ENCODE measurements around the gene MAP2K5. TPM values are rescaled to one million over a fixed set of nuclear protein-coding genes. Genes with fewer than 3 reads are reported as not detected.

The MAP2K5 gene
- total RNA-seq, 1 donor from 2014 or later: 11.6 TPM

- Histone ChIP-seq H3K4me1 (ENCODE audit: insufficient read depth, low read length) (no peaks in the 10 kb centered on the region), H3K4me3 (ENCODE audit: insufficient read depth, low read depth, low read length) (no peak overlapping the region), H3K9ac (ENCODE audit: low read length) (no peak overlapping the region), H3K27me3 (ENCODE audit: insufficient read depth, low read length) (peaks cover 2% of the 10 kb centered on the region), H4K20me1 (ENCODE audit: insufficient read depth, low read length) (no peaks in the 10 kb centered on the region), H3K4me2 (ENCODE audit: low read length) (no peak overlapping the region), H3K9me3 (ENCODE audit: insufficient read depth, low read depth, low read length) (no peaks in the 10 kb centered on the region), H3K36me3 (ENCODE audit: insufficient read depth, low read length) (no peaks in the 10 kb centered on the region), H3K27ac (ENCODE audit: low read depth, low read length) (no peak overlapping the region), H3K79me2 (ENCODE audit: insufficient read depth, low read length) (no peaks in the 10 kb centered on the region), H2AFZ (ENCODE audit: low read depth, low read length) (no peak overlapping the region)
- TF ChIP-seq CTCF (IDR thresholded peaks at IDR 0.05; ENCODE audit: insufficient read depth, low read depth, low read length) (no peak), EZH2 (IDR thresholded peaks at IDR 0.05; ENCODE audit: insufficient read depth, low read length) (no peak)
- Mint-ChIP-seq H3K27ac (ENCODE audit: unreplicated experiment) (no peak overlapping the region), H3K4me3 (ENCODE audit: unreplicated experiment) (no peak overlapping the region), H3K4me1 (ENCODE audit: low read depth, unreplicated experiment) (peaks cover 6% of the 10 kb centered on the region), H3K36me3 (ENCODE audit: low read depth, unreplicated experiment) (no peaks in the 10 kb centered on the region), H3K9me3 (ENCODE audit: unreplicated experiment) (peaks cover 2% of the 10 kb centered on the region), H3K27me3 (ENCODE audit: low read depth, unreplicated experiment) (no peaks in the 10 kb centered on the region)
- FAIRE-seq (no peak), DNase-seq (ENCODE audit: low read depth) (no peak)
Measured at GRCh38 chr15:67854358-67854757, 311.9 kb downstream of the MAP2K5 start.

- no peaks in the 10 kb centered on the region for H3K36me3 Mint-ChIP-seq (ENCODE audit: low read depth, unreplicated experiment)
- H3K27ac Mint-ChIP-seq (ENCODE audit: unreplicated experiment): no peak overlapping the region
- H4K20me1 ChIP-seq (ENCODE audit: insufficient read depth, low read length): no peaks in the 10 kb centered on the region
- no peaks in the 10 kb centered on the region for H3K9me3 Mint-ChIP-seq (ENCODE audit: unreplicated experiment)
- peaks cover 3% of the 10 kb centered on the region for H3K27me3 Mint-ChIP-seq (ENCODE audit: low read depth, unreplicated experiment)
- H3K36me3 ChIP-seq (ENCODE audit: insufficient read depth, low read length): no peaks in the 10 kb centered on the region
- no peaks in the 10 kb centered on the region for H3K79me2 ChIP-seq (ENCODE audit: insufficient read depth, low read length)
- no peak for FAIRE-seq
- H3K9me3 ChIP-seq (ENCODE audit: insufficient read depth, low read depth, low read length): no peaks in the 10 kb centered on the region
- no peaks in the 10 kb centered on the region for H3K4me1 ChIP-seq (ENCODE audit: insufficient read depth, low read length)
- no peak overlapping the region for H3K4me3 Mint-ChIP-seq (ENCODE audit: unreplicated experiment)
- H3K9ac ChIP-seq (ENCODE audit: low read length): no peak overlapping the region
- H3K4me1 Mint-ChIP-seq (ENCODE audit: low read depth, unreplicated experiment): peaks cover 6% of the 10 kb centered on the region
- H3K4me3 ChIP-seq (ENCODE audit: insufficient read depth, low read depth, low read length): no peak overlapping the region
- no peak overlapping the region for H3K27ac ChIP-seq (ENCODE audit: low read depth, low read length)
- H3K4me2 ChIP-seq (ENCODE audit: low read length): no peak overlapping the region
- H3K27me3 ChIP-seq (ENCODE audit: insufficient read depth, low read length): peaks cover 2% of the 10 kb centered on the region
- TF ChIP-seq CTCF (IDR thresholded peaks at IDR 0.05; ENCODE audit: insufficient read depth, low read depth, low read length) (no peak), EZH2 (IDR thresholded peaks at IDR 0.05; ENCODE audit: insufficient read depth, low read length) (no peak)
- no peak overlapping the region for H2AFZ ChIP-seq (ENCODE audit: low read depth, low read length)
- DNase-seq (ENCODE audit: low read depth): no peak
Measured at GRCh38 chr15:67855842-67856241, 313.3 kb downstream of the MAP2K5 start.

Other genes with a start within 250 kb of the MAP2K5 start
- gene C15orf61, start 21.6 kb upstream of the MAP2K5 start, total RNA-seq: 4.3 and 4.7 TPM in 2 replicates

Measured in astrocyte (in vitro differentiated cells and primary cell).